K562 (cell line): ENCODE data around the gene RPE65. TPM values are rescaled to one million over a fixed set of nuclear protein-coding genes. Genes with fewer than 3 reads are reported as not detected.
A peak's percentile ranks its signal among the peaks of the same experiment; 100 is the strongest.

Experiments
- polyA plus RNA-seq, 8 experiments: library from polyadenylated mRNA; depleted of rRNA in 4 of 8; stranded (reverse) in 5 of 8; unstranded in 3 of 8; fragments of >200 nt; fragmentation: Nextera tagmentation in 2 of 8; fragmentation: Illumina TruSeq in 1 of 8; extraction: Ambion mirVana in 2 of 8; extraction: Trizol in 1 of 8; gene quantifications; 2 replicates each; pipeline versions ENCODE4 v1.2.1 to v1.2.3, GENCODE V29; 2011 to 2014; ENCODE audit warnings: inconsistent platforms in 1 of 8, missing spikeins in 1 of 8
- total RNA-seq, 7 experiments: library from RNA; depleted of rRNA in 6 of 7; stranded (reverse); fragments of >200 nt in 6 of 7; fragmentation: Illumina TruSeq in 2 of 7; extraction: Trizol in 2 of 7; gene quantifications; 2 replicates each; pipeline versions ENCODE4 v1.2.1 to v1.2.3, GENCODE V29; 2011 to 2021; ENCODE audit warnings: low replicate concordance in 1 of 7
- TF ChIP-seq, protein P1 (sequence below), 2 experiments: fragments of 450-650 bp; formaldehyde crosslinking in 1 of 2; IDR thresholded peaks; 2 replicates each; pipeline versions ENCODE4 v1.4.0 to v1.6.1; 2014 to 2020; ENCODE audit warnings: mild to moderate bottlenecking in 2 of 2, borderline replicate concordance in 1 of 2, low read depth in 1 of 2
- TF ChIP-seq, protein P2 (sequence below), 3 experiments: IDR thresholded peaks in 2 of 3; conservative IDR thresholded peaks in 1 of 3; 2 replicates each; pipeline ENCODE4 v1.5.1; 2011 to 2012; ENCODE audit warnings: low read length in 3 of 3, mild to moderate bottlenecking in 3 of 3, control low read depth in 2 of 3, improper control_type of control experiment in 1 of 3, inconsistent platforms in 1 of 3, low read depth in 1 of 3, mixed read lengths in 1 of 3, moderate library complexity in 1 of 3; ENCODE audit not compliant: insufficient read depth in 2 of 3

The RPE65 gene
- total and polyA plus RNA-seq, 9 of the 15 experiments (the other 6 are each of a cell fraction or from before 2014, with no cell fraction given): 0.14 TPM; not detected in 8

DNA sequence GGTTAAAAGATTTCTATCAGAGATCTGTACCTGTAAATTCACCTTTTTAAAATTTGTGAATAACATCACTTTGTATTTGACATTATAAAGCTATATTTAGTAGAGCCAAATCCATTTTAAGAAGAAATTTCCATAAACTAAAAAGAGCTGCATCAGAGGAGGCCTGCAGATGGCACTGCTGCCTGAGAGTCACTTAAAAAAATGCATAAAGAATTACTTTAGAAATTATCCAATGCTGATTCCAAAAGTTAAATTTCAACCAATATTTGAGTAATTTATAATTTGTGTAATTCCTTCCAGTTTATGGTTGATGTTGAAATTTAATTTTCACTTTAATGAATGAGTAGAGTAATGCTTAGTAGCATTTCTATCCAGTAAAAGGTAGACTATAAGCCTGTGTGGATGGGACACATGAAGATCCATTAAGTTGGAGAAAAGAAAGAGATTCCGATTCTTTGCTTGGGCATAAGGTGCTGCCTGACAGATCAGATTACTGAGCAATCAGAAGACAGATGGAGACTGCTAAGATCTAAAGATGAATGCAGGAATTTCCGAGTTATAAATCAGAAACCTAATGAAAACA is 20.7 kb upstream of the RPE65 start (continued):
- TF ChIP-seq, protein P1, sequence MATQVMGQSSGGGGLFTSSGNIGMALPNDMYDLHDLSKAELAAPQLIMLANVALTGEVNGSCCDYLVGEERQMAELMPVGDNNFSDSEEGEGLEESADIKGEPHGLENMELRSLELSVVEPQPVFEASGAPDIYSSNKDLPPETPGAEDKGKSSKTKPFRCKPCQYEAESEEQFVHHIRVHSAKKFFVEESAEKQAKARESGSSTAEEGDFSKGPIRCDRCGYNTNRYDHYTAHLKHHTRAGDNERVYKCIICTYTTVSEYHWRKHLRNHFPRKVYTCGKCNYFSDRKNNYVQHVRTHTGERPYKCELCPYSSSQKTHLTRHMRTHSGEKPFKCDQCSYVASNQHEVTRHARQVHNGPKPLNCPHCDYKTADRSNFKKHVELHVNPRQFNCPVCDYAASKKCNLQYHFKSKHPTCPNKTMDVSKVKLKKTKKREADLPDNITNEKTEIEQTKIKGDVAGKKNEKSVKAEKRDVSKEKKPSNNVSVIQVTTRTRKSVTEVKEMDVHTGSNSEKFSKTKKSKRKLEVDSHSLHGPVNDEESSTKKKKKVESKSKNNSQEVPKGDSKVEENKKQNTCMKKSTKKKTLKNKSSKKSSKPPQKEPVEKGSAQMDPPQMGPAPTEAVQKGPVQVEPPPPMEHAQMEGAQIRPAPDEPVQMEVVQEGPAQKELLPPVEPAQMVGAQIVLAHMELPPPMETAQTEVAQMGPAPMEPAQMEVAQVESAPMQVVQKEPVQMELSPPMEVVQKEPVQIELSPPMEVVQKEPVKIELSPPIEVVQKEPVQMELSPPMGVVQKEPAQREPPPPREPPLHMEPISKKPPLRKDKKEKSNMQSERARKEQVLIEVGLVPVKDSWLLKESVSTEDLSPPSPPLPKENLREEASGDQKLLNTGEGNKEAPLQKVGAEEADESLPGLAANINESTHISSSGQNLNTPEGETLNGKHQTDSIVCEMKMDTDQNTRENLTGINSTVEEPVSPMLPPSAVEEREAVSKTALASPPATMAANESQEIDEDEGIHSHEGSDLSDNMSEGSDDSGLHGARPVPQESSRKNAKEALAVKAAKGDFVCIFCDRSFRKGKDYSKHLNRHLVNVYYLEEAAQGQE (IDR thresholded peaks at IDR 0.05; ENCODE audit: borderline replicate concordance): peak; percentile 22; the same call in 1 of the 2 replicates
- TF ChIP-seq, protein P1 (CRISPR knock-in tag; IDR thresholded peaks at IDR 0.05; ENCODE audit: low read depth): no peak
- TF ChIP-seq, protein P2, sequence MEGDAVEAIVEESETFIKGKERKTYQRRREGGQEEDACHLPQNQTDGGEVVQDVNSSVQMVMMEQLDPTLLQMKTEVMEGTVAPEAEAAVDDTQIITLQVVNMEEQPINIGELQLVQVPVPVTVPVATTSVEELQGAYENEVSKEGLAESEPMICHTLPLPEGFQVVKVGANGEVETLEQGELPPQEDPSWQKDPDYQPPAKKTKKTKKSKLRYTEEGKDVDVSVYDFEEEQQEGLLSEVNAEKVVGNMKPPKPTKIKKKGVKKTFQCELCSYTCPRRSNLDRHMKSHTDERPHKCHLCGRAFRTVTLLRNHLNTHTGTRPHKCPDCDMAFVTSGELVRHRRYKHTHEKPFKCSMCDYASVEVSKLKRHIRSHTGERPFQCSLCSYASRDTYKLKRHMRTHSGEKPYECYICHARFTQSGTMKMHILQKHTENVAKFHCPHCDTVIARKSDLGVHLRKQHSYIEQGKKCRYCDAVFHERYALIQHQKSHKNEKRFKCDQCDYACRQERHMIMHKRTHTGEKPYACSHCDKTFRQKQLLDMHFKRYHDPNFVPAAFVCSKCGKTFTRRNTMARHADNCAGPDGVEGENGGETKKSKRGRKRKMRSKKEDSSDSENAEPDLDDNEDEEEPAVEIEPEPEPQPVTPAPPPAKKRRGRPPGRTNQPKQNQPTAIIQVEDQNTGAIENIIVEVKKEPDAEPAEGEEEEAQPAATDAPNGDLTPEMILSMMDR (IDR thresholded peaks at IDR 0.05 in 2 of 3, conservative IDR thresholded peaks at IDR 0.05 in 1 of 3; ENCODE audit: insufficient read depth in 2 of 3, low read depth in 1 of 3, low read length in 3 of 3): peak; percentile 16 to 70 (median 47); a peak in 4 of 6 replicates
